Astrocyte (in vitro differentiated cells and primary cell): ENCODE measurements around the gene TFAP2A. TPM values are rescaled to one million over a fixed set of nuclear protein-coding genes. Genes with fewer than 3 reads are reported as not detected.
A peak's percentile ranks its signal among the peaks of the same experiment; 100 is the strongest.

Experiments used
- DNase-seq: peaks from one replicate; pipeline ENCODE4 v3.0.0-alpha.2; 2010; ENCODE audit warnings: low read depth
- FAIRE-seq: peaks from 2 replicates; lab custom pipeline; 2011; peaks lifted over from hg19 to GRCh38; lab: Jason Lieb, UNC
- H2AFZ ChIP-seq: 2 replicates; pipeline ENCODE4 v1.6.0; 2012; ENCODE audit warnings: low read depth, low read length, inconsistent platforms
- H3K27ac ChIP-seq: 2 replicates; pipeline ENCODE4 v1.5.1; 2011; ENCODE audit warnings: low read depth, low read length, inconsistent platforms
- H3K27me3 ChIP-seq: 2 replicates; pipeline ENCODE4 v1.6.0; 2011; ENCODE audit warnings: low read length, inconsistent platforms; ENCODE audit not compliant: insufficient read depth
- H3K36me3 ChIP-seq: 2 replicates; pipeline ENCODE4 v1.5.1; 2011; ENCODE audit warnings: low read length, inconsistent platforms; ENCODE audit not compliant: insufficient read depth
- H3K4me1 ChIP-seq: 2 replicates; pipeline ENCODE4 v1.5.1; 2011; ENCODE audit warnings: low read length, inconsistent platforms; ENCODE audit not compliant: insufficient read depth
- H3K4me2 ChIP-seq: 2 replicates; pipeline ENCODE4 v1.6.0; 2012; ENCODE audit warnings: low read length, inconsistent platforms
- H3K4me3 ChIP-seq: 2 replicates; pipeline ENCODE4 v1.5.1; 2011; ENCODE audit warnings: low read depth, mild to moderate bottlenecking, low read length, inconsistent platforms; ENCODE audit not compliant: insufficient read depth
- H3K79me2 ChIP-seq: 2 replicates; pipeline ENCODE4 v1.6.0; 2012; ENCODE audit warnings: mild to moderate bottlenecking, low read length, inconsistent platforms; ENCODE audit not compliant: insufficient read depth
- H3K9ac ChIP-seq: 2 replicates; pipeline ENCODE4 v1.6.0; 2012; ENCODE audit warnings: mild to moderate bottlenecking, low read length, inconsistent platforms
- H3K9me3 ChIP-seq: 2 replicates; pipeline ENCODE4 v1.5.1; 2012; ENCODE audit warnings: low read depth, mild to moderate bottlenecking, low read length, inconsistent platforms; ENCODE audit not compliant: insufficient read depth
- H4K20me1 ChIP-seq: 2 replicates; pipeline ENCODE4 v1.6.0; 2012; ENCODE audit warnings: low read length, inconsistent platforms; ENCODE audit not compliant: insufficient read depth
- H3K27ac Mint-ChIP-seq: one replicate; pipeline ENCODE4 v1.8.0; 2021; ENCODE audit warnings: mild to moderate bottlenecking, mixed read lengths; ENCODE audit not compliant: unreplicated experiment
- H3K27me3 Mint-ChIP-seq: one replicate; pipeline ENCODE4 v1.8.0; 2021; ENCODE audit warnings: low read depth, mixed read lengths; ENCODE audit not compliant: unreplicated experiment
- H3K36me3 Mint-ChIP-seq: one replicate; pipeline ENCODE4 v1.8.0; 2021; ENCODE audit warnings: low read depth, mixed read lengths; ENCODE audit not compliant: unreplicated experiment
- H3K4me1 Mint-ChIP-seq: one replicate; pipeline ENCODE4 v1.8.0; 2021; ENCODE audit warnings: low read depth, mixed read lengths; ENCODE audit not compliant: unreplicated experiment
- H3K4me3 Mint-ChIP-seq: one replicate; pipeline ENCODE4 v1.8.0; 2021; ENCODE audit warnings: mild to moderate bottlenecking, moderate library complexity, mixed read lengths; ENCODE audit not compliant: unreplicated experiment
- H3K9me3 Mint-ChIP-seq: one replicate; pipeline ENCODE4 v1.8.0; 2021; ENCODE audit warnings: mild to moderate bottlenecking, mixed read lengths; ENCODE audit not compliant: unreplicated experiment
- CTCF ChIP-seq: IDR thresholded peaks from 2 replicates; pipeline ENCODE4 v1.5.1; 2011; ENCODE audit warnings: low read depth, mild to moderate bottlenecking, inconsistent platforms, low read length, moderate library complexity; ENCODE audit not compliant: insufficient read depth
- EZH2 ChIP-seq: IDR thresholded peaks from 2 replicates; pipeline ENCODE4 v1.6.1; 2012; ENCODE audit warnings: mild to moderate bottlenecking, low read length, inconsistent platforms; ENCODE audit not compliant: insufficient read depth
- total RNA-seq: library from RNA; stranded (reverse); gene quantifications from 2 replicates; pipeline ENCODE4 v1.2.1, GENCODE V29; 2021

TFAP2A gene
- total RNA-seq, 1 donor from 2014 or later: 6.6 TPM

GRCh38 chr6:10418862-10419748 lies 4.2 kb upstream of the TFAP2A start:
- no peaks in the 10 kb centered on the region for H3K36me3 Mint-ChIP-seq
- Histone ChIP-seq H3K4me1 (peaks cover 15% of the 10 kb centered on the region), H3K79me2 (no peaks in the 10 kb centered on the region), H3K4me2 (peak overlapping the region; percentile 58), H3K4me3 (peak overlapping the region; percentile 33), H3K27me3 (peaks cover 98% of the 10 kb centered on the region), H2AFZ (no peak overlapping the region), H3K27ac (no peak overlapping the region), H3K36me3 (no peaks in the 10 kb centered on the region), H3K9ac (no peak overlapping the region), H3K9me3 (peaks cover 4% of the 10 kb centered on the region), H4K20me1 (peaks cover 18% of the 10 kb centered on the region)
- peak; percentile 47 for DNase-seq
- FAIRE-seq: no peak
- peaks cover 31% of the 10 kb centered on the region for H3K9me3 Mint-ChIP-seq
- no peak for TF ChIP-seq CTCF
- peak; percentile 33 for TF ChIP-seq EZH2
- H3K27me3 Mint-ChIP-seq: peaks cover 92% of the 10 kb centered on the region
- no peak overlapping the region for H3K4me3 Mint-ChIP-seq
- H3K27ac Mint-ChIP-seq: peak overlapping the region; percentile 41
- H3K4me1 Mint-ChIP-seq: peaks cover 6% of the 10 kb centered on the region

DNA sequence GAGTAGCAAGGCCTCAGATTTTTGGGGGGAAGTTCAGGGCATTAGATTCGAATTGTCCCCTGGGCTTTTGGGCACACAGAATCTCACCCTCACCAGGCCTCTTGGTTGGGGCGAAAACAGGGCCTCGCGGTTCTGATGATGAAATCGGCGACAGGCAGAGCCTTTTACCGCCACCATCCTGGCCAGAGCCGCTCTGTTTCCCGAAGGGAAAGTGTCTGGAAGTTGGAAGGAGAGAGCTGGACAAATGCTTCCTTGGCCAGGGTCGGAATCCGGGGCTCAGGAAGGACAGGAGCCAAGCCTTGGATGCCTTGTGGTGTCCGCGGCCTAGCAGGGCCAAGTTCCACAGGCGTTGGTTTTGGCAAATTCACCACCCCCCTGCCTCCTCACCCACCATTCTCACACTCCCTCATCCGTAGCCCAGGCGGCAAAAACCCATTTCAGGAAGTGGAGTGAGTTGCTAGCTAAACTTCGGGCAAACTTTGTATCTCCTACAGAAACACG lies 3.5 kb upstream of the TFAP2A start:
- FAIRE-seq (no peak), DNase-seq (no peak)
- no peaks in the 10 kb centered on the region for H3K79me2 ChIP-seq
- H3K36me3 Mint-ChIP-seq: no peaks in the 10 kb centered on the region
- TF ChIP-seq EZH2: no peak
- no peak for TF ChIP-seq CTCF
- no peak overlapping the region for H3K4me3 Mint-ChIP-seq
- H3K36me3 ChIP-seq: no peaks in the 10 kb centered on the region
- H3K27ac ChIP-seq: no peak overlapping the region
- no peak overlapping the region for H3K9ac ChIP-seq
- no peak overlapping the region for H2AFZ ChIP-seq
- peaks cover 15% of the 10 kb centered on the region for H3K4me1 ChIP-seq
- peaks cover 6% of the 10 kb centered on the region for H3K4me1 Mint-ChIP-seq
- H3K9me3 ChIP-seq: peaks cover 4% of the 10 kb centered on the region
- H3K27me3 ChIP-seq: peaks cover 98% of the 10 kb centered on the region
- peak overlapping the region; percentile 33 for H3K4me3 ChIP-seq
- peaks cover 21% of the 10 kb centered on the region for H4K20me1 ChIP-seq
- peak overlapping the region; percentile 58 for H3K4me2 ChIP-seq
- peaks cover 92% of the 10 kb centered on the region for H3K27me3 Mint-ChIP-seq
- H3K9me3 Mint-ChIP-seq: peaks cover 31% of the 10 kb centered on the region
- H3K27ac Mint-ChIP-seq: peak overlapping the region; percentile 41
